Mesothelial cell of epicardium (in vitro differentiated cells): ENCODE results near the gene EMC9. TPM values are rescaled to one million over a fixed set of nuclear protein-coding genes. Genes with fewer than 3 reads are reported as not detected.

Source experiments
- DNase-seq, 2 experiments: peaks; one replicate each; pipeline ENCODE4 v3.0.0; 2021; ENCODE audit warnings: low spot score in 2 of 2; ENCODE audit not compliant: unreplicated experiment in 2 of 2
- H3K27ac Mint-ChIP-seq: 2 replicates; pipeline ENCODE4 v1.8.0; 2021; ENCODE audit warnings: mixed read lengths
- H3K27me3 Mint-ChIP-seq: 2 replicates; pipeline ENCODE4 v1.8.0; 2021; ENCODE audit warnings: low read depth, mixed read lengths
- H3K36me3 Mint-ChIP-seq: 2 replicates; pipeline ENCODE4 v1.8.0; 2021; ENCODE audit warnings: mixed read lengths
- H3K4me1 Mint-ChIP-seq: 2 replicates; pipeline ENCODE4 v1.8.0; 2021; ENCODE audit warnings: mixed read lengths
- H3K4me3 Mint-ChIP-seq: 2 replicates; pipeline ENCODE4 v1.8.0; 2021; ENCODE audit warnings: mild to moderate bottlenecking, moderate library complexity, mixed read lengths
- H3K9me3 Mint-ChIP-seq: 2 replicates; pipeline ENCODE4 v1.8.0; 2021; ENCODE audit warnings: mixed read lengths
- CTCF ChIP-seq: fragments of 200-600 bp; sonication (generic); IDR thresholded peaks from one replicate; pipeline ENCODE4 v1.5.0; 2021; ENCODE audit warnings: antibody characterized with exemption; ENCODE audit not compliant: unreplicated experiment
- total RNA-seq: library from RNA; stranded (reverse); gene quantifications from 3 replicates; pipeline ENCODE4 v1.2.1, GENCODE V29; 2021

The EMC9 gene
- total RNA-seq, 1 donor from 2014 or later, result 21.3 TPM

GRCh38 chr14:24187539-24187915 is 46.1 kb upstream of the EMC9 start:
- no peak for TF ChIP-seq CTCF
- DNase-seq, result no peak
- Mint-ChIP-seq H3K9me3 (no peaks in the 10 kb centered on the region), H3K27me3 (no peaks in the 10 kb centered on the region), H3K4me3 (peak overlapping the region; percentile 87), H3K4me1 (peaks cover 17% of the 10 kb centered on the region), H3K36me3 (peaks cover 18% of the 10 kb centered on the region), H3K27ac (peak overlapping the region; percentile 93)

GRCh38 chr14:24186831-24187538 is 45.6 kb upstream of the EMC9 start:
- DNase-seq, result no peak
- Mint-ChIP-seq H3K4me1 (peaks cover 17% of the 10 kb centered on the region), H3K36me3 (peaks cover 13% of the 10 kb centered on the region), H3K27me3 (no peaks in the 10 kb centered on the region), H3K4me3 (peak overlapping the region; percentile 53), H3K9me3 (no peaks in the 10 kb centered on the region), H3K27ac (peak overlapping the region; percentile 73)
- TF ChIP-seq CTCF, result no peak

- DNase-seq, result no peak
These were observed 44.4 kb upstream of the EMC9 start for GRCh38 chr14:24185741-24186140.

GRCh38 chr14:24185026-24185425 is 43.6 kb upstream of the EMC9 start:
- H3K9me3 Mint-ChIP-seq, result no peaks in the 10 kb centered on the region
- H3K4me3 Mint-ChIP-seq, result no peak overlapping the region
- no peaks in the 10 kb centered on the region for H3K27me3 Mint-ChIP-seq
- DNase-seq, result no peak
- no peak overlapping the region for H3K27ac Mint-ChIP-seq
- H3K4me1 Mint-ChIP-seq, result peaks cover 17% of the 10 kb centered on the region
- no peak for TF ChIP-seq CTCF
- H3K36me3 Mint-ChIP-seq, result peaks cover 6% of the 10 kb centered on the region

More at GRCh38 chr14:24185741-24186140, 44.4 kb upstream of the EMC9 start:
- TF ChIP-seq CTCF, result no peak
- H3K9me3 Mint-ChIP-seq, result no peaks in the 10 kb centered on the region
- peaks cover 17% of the 10 kb centered on the region for H3K4me1 Mint-ChIP-seq
- H3K27ac Mint-ChIP-seq, result no peak overlapping the region
- H3K36me3 Mint-ChIP-seq, result peaks cover 5% of the 10 kb centered on the region
- H3K4me3 Mint-ChIP-seq, result no peak overlapping the region
- H3K27me3 Mint-ChIP-seq, result no peaks in the 10 kb centered on the region

- Mint-ChIP-seq H3K27ac (no peak overlapping the region), H3K27me3 (no peaks in the 10 kb centered on the region), H3K4me3 (no peak overlapping the region), H3K4me1 (peaks cover 19% of the 10 kb centered on the region), H3K9me3 (no peaks in the 10 kb centered on the region), H3K36me3 (peaks cover 10% of the 10 kb centered on the region)
- no peak for DNase-seq
- TF ChIP-seq CTCF, result no peak
These were observed 42.9 kb upstream of the EMC9 start for GRCh38 chr14:24184104-24184970.
